GM21381 (cell line): ENCODE measurements around the gene FTCDNL1.

Experiments used
- ATAC-seq: cut with Tn5 transposase; IDR thresholded peaks from one replicate; pipeline ENCODE4 v1.9.1; 2021; ENCODE audit warnings: mild to moderate bottlenecking, moderate library complexity; ENCODE audit not compliant: unreplicated experiment

The FTCDNL1 gene

GRCh38 chr2:199842631-199843395, 8.2 kb downstream of the FTCDNL1 start:
- no peak for ATAC-seq

GRCh38 chr2:199841409-199841808, 9.6 kb downstream of the FTCDNL1 start:
- ATAC-seq, result no peak

GRCh38 chr2:199838399-199838798, 12.6 kb downstream of the FTCDNL1 start:
- ATAC-seq, result no peak

GRCh38 chr2:199836943-199837342, 14.0 kb downstream of the FTCDNL1 start:
- no peak for ATAC-seq

GRCh38 chr2:199833525-199833924, 17.5 kb downstream of the FTCDNL1 start:
- no peak for ATAC-seq

- ATAC-seq, result no peak
Observed at GRCh38 chr2:199830531-199830930, 20.5 kb downstream of the FTCDNL1 start.

- ATAC-seq, result no peak
Observed at GRCh38 chr2:199829628-199830027, 21.4 kb downstream of the FTCDNL1 start.

- no peak for ATAC-seq
Observed at GRCh38 chr2:199819746-199820145, 31.2 kb downstream of the FTCDNL1 start.

- no peak for ATAC-seq
Observed at GRCh38 chr2:199818754-199819153, 32.2 kb downstream of the FTCDNL1 start.

GRCh38 chr2:199818026-199818425, 33.0 kb downstream of the FTCDNL1 start:
- ATAC-seq, result no peak

GRCh38 chr2:199814817-199815211, 36.2 kb downstream of the FTCDNL1 start:
- ATAC-seq, result no peak

- ATAC-seq, result no peak
Observed at GRCh38 chr2:199814101-199814816, 36.7 kb downstream of the FTCDNL1 start.

- no peak for ATAC-seq
Observed at GRCh38 chr2:199812493-199812892, 38.5 kb downstream of the FTCDNL1 start.

- ATAC-seq, result no peak
Observed at GRCh38 chr2:199811346-199811745, 39.6 kb downstream of the FTCDNL1 start.

- ATAC-seq, result no peak
Observed at GRCh38 chr2:199810422-199811171, 40.4 kb downstream of the FTCDNL1 start.

- no peak for ATAC-seq
Observed at GRCh38 chr2:199807966-199808365, 43.0 kb downstream of the FTCDNL1 start.

- ATAC-seq, result no peak
Observed at GRCh38 chr2:199806179-199806578, 44.8 kb downstream of the FTCDNL1 start.

GRCh38 chr2:199804831-199805230, 46.2 kb downstream of the FTCDNL1 start:
- ATAC-seq, result no peak

- no peak for ATAC-seq
Observed at GRCh38 chr2:199798831-199799580, 52.0 kb downstream of the FTCDNL1 start.

- peak; percentile 63 for ATAC-seq
Observed at GRCh38 chr2:199797431-199798403, 53.3 kb downstream of the FTCDNL1 start.
